Gastroesophageal sphincter (tissue), 4 donors: ENCODE measurements around the gene IFIH1. TPM values are rescaled to one million over a fixed set of nuclear protein-coding genes. Genes with fewer than 3 reads are reported as not detected.

ENCODE experiments used
- ATAC-seq: fragments of 150-250 bp; one replicate; pipeline ENCODE4 v1.9.1; 2016; ENCODE audit warnings: mild to moderate bottlenecking, moderate library complexity
- H3K27ac ChIP-seq, 4 donors: fragments of 200-600 bp; sonication (generic) in 3 of 4; 1 replicate in 3 of 4; 2 replicates in 1 of 4; pipeline ENCODE4 v1.5.1; 2016 to 2019
- H3K27me3 ChIP-seq: fragments of 200-600 bp; sonication (generic); one replicate; pipeline ENCODE4 v1.5.1; 2019
- H3K36me3 ChIP-seq, 2 donors: fragments of 200-600 bp; sonication (generic); one replicate each; pipeline ENCODE4 v1.5.1; 2019; ENCODE audit warnings: control low read depth in 1 of 2
- H3K4me1 ChIP-seq, 3 donors: fragments of 200-600 bp; sonication (generic); 1 replicate in 2 of 3; 2 replicates in 1 of 3; pipeline ENCODE4 v1.5.1; 2016 to 2019; ENCODE audit warnings: control low read depth in 2 of 3
- H3K4me3 ChIP-seq, 2 donors: fragments of 200-600 bp; sonication (generic); one replicate each; pipeline ENCODE4 v1.5.1; 2019; ENCODE audit warnings: mild to moderate bottlenecking in 1 of 2, moderate library complexity in 1 of 2
- H3K9me3 ChIP-seq, 3 donors: fragments of 200-600 bp; sonication (generic); one replicate each; pipeline ENCODE4 v1.5.1; 2017 to 2019; ENCODE audit warnings: control low read depth in 2 of 3
- EP300 ChIP-seq: sonication (generic); formaldehyde crosslinking; IDR thresholded peaks from one replicate; pipeline ENCODE4 v1.6.1; 2017; ENCODE audit warnings: antibody characterized with exemption, mild to moderate bottlenecking
- POLR2A ChIP-seq, 2 donors: fragments of 450-650 bp; IDR thresholded peaks; one replicate each; pipeline ENCODE4 v1.6.1; 2017; ENCODE audit warnings: antibody characterized with exemption in 2 of 2, mild to moderate bottlenecking in 2 of 2, moderate library complexity in 1 of 2
- POLR2AphosphoS5 ChIP-seq: sonication (generic); formaldehyde crosslinking; IDR thresholded peaks from one replicate; pipeline ENCODE4 v1.6.1; 2017; ENCODE audit warnings: antibody characterized with exemption
- WGBS, 2 donors: methylation state at CpG; one replicate each; pipeline ENCODE4 v1.1.5; 2018; ENCODE audit warnings: low coverage in 1 of 2; 5-methylcytosine and 5-hydroxymethylcytosine counted together
- total RNA-seq, 4 donors: library from RNA; depleted of rRNA; stranded (reverse); fragments of >200 nt; gene quantifications; one replicate each; pipeline ENCODE4 v1.1.0, GENCODE V29; 2016
- TF ChIP-seq, protein P1 (sequence below), 4 experiments: fragments of 200-600 bp in 2 of 4; fragments of 450-650 bp in 2 of 4; sonication (generic) in 1 of 4; IDR thresholded peaks; one replicate each; pipeline ENCODE4 v1.5.1; 2017 to 2019; ENCODE audit warnings: antibody characterized with exemption in 4 of 4, mild to moderate bottlenecking in 2 of 4, moderate library complexity in 2 of 4

IFIH1 gene
- total RNA-seq, 4 donors from 2014 or later, result 7.1 to 24.1 (median 16.1) TPM

DNA sequence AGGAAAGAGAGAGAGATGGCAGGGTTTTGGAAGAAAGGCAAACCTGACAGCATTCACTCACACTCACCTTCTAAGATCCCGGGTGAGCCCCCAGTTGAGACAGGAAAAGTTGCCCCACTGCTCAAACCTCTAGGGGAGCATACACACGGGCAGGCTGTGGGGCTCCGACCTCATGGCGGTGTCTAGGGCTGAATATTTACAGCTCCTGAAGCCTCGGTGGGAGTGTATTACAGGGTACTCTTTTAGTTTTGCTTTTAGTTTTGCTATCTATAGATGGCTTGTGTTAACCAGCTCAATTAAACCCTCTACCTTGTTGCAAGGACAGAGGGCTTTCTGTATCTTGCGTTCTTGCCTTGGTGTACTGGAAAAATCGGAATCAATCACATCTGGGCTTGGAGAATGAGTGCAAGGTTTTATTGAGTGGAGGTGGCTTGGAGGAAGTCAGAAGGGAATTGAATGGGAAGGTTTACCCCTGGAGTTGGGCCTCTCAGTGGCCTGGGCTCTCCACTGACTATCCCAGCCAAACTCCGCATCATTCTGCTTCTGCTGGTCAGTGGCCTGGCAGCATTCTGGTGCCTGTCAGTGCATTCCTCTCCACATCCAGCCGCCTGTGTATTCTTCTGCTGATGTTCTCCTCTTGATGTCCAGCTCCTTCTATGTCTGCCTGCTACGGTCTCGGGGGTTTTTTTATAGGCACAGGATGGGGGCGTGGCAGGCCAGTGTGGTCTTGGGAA is 10.1 kb upstream of the IFIH1 start:
- H3K4me3 ChIP-seq, result no peak overlapping the region
- 89 to 96% methylated on average over 5 to 8 of the region's 12 CpGs for WGBS, 2 donors
- no peaks in the 10 kb centered on the region for H3K4me1 ChIP-seq
- no peak for ATAC-seq
- H3K9me3 ChIP-seq, result no peaks in the 10 kb centered on the region
- H3K36me3 ChIP-seq, result no peaks in the 10 kb centered on the region
- no peak overlapping the region for H3K27ac ChIP-seq
- H3K27me3 ChIP-seq, result no peaks in the 10 kb centered on the region
- TF ChIP-seq, protein P1, sequence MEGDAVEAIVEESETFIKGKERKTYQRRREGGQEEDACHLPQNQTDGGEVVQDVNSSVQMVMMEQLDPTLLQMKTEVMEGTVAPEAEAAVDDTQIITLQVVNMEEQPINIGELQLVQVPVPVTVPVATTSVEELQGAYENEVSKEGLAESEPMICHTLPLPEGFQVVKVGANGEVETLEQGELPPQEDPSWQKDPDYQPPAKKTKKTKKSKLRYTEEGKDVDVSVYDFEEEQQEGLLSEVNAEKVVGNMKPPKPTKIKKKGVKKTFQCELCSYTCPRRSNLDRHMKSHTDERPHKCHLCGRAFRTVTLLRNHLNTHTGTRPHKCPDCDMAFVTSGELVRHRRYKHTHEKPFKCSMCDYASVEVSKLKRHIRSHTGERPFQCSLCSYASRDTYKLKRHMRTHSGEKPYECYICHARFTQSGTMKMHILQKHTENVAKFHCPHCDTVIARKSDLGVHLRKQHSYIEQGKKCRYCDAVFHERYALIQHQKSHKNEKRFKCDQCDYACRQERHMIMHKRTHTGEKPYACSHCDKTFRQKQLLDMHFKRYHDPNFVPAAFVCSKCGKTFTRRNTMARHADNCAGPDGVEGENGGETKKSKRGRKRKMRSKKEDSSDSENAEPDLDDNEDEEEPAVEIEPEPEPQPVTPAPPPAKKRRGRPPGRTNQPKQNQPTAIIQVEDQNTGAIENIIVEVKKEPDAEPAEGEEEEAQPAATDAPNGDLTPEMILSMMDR (IDR thresholded peaks at IDR 0.05), result no peak
- TF ChIP-seq POLR2AphosphoS5 (no peak), POLR2A (IDR thresholded peaks at IDR 0.05) (no peak), EP300 (no peak)

DNA sequence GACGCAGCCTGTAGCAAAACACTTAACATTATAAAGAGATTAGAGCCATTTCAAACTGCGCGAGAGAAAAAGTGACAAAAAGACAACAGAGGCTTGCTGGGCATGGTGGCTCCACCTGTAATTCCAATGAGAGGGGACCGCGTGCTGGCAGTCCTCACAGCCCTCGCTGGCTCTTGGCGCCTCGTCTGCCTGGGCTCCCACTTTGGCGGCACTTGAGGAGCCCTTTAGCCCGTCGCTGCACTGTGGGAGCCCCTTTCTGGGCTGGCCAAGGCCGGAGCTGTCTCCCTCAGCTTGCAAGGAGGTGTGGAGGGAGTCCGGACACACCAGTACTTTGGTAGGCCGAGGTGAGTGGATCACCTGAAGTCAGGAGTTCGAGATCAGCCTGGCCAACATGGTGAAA is 9.3 kb upstream of the IFIH1 start:
- WGBS, 2 donors, result 89 to 93% methylated on average over 3 to 5 of the region's 15 CpGs
- TF ChIP-seq, protein P1 (IDR thresholded peaks at IDR 0.05), result no peak
- TF ChIP-seq POLR2A (IDR thresholded peaks at IDR 0.05) (no peak), POLR2AphosphoS5 (no peak), EP300 (no peak)
- no peak for ATAC-seq
- Histone ChIP-seq H3K4me1 (no peaks in the 10 kb centered on the region), H3K27me3 (no peaks in the 10 kb centered on the region), H3K36me3 (no peaks in the 10 kb centered on the region), H3K4me3 (no peak overlapping the region), H3K9me3 (no peaks in the 10 kb centered on the region), H3K27ac (no peak overlapping the region)

DNA sequence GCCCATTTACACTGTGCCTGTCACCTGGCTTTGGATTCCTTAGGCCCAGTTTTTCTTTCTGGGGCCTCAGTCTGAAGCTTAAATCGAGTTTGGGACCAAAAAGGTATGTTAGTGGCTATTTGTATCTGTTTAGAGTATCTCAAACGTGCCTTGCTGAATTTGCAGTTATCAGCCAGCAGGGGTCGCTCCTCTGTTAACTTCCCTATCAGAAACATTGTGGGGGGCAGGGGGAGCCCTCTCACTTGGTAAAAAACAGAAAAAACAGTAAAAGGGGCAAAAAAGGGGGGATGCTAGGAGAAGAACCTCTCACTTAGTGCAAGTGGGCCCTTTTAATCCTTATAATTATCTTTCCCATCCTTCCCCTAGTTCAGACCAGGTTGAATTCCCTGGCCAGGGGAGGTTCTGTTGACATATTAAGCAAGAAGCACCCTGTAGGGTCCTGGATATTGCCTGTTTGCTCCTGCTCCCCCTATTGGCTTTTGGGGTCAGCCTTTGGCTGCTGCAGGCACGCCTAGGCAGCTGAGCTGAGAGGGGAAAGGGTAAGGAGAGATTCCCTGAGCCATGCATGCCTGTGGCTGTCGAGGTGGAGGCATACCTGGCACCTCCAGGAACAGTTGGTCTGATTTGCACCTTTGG is 8.8 kb upstream of the IFIH1 start:
- Histone ChIP-seq H3K4me3 (no peak overlapping the region), H3K9me3 (no peaks in the 10 kb centered on the region), H3K36me3 (no peaks in the 10 kb centered on the region), H3K27ac (no peak overlapping the region), H3K27me3 (no peaks in the 10 kb centered on the region), H3K4me1 (no peaks in the 10 kb centered on the region)
- no peak for ATAC-seq
- 42 to 50% methylated on average over 2 to 4 of the region's 5 CpGs for WGBS, 2 donors
- TF ChIP-seq, protein P1 (IDR thresholded peaks at IDR 0.05), result peak in 1 of 4 experiments; percentile 35
- TF ChIP-seq POLR2A (IDR thresholded peaks at IDR 0.05), result no peak
- no peak for TF ChIP-seq EP300
- TF ChIP-seq POLR2AphosphoS5, result no peak

DNA sequence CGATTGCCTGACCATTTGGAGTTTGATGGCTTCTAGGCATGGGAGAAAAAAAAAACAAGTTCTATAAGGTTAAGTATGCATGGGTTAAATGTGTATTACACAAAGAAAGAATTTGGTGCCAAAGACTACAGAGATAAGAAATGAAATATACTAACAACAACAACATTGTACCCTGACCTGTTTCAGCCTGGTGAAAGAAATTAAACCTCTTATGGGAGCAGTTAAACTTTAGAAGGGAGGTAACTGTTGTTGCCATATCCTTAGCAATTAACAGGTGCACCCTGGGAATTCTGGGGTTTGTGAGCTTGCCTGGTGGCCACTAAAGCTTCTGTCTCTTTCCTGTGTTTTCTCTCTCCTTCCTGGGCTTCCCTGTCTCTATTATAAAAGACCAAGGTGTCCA is 6.5 kb upstream of the IFIH1 start:
- Histone ChIP-seq H3K9me3 (no peaks in the 10 kb centered on the region), H3K27me3 (no peaks in the 10 kb centered on the region), H3K4me3 (no peak overlapping the region), H3K4me1 (peaks cover 0 to 7% (median 0%) of the 10 kb centered on the region in 3 donors), H3K36me3 (no peaks in the 10 kb centered on the region), H3K27ac (no peak overlapping the region)
- WGBS, 2 donors, result 71 to 100% methylated on average over 1 of the region's 1 CpG
- no peak for TF ChIP-seq POLR2A (IDR thresholded peaks at IDR 0.05)
- no peak for TF ChIP-seq POLR2AphosphoS5
- no peak for TF ChIP-seq EP300
- TF ChIP-seq, protein P1 (IDR thresholded peaks at IDR 0.05), result no peak
- no peak for ATAC-seq
